D721Med (cell line): ENCODE data around the gene MALT1.

Experiments
- DNase-seq: peaks from one replicate; pipeline ENCODE4 v3.0.0; 2011; ENCODE audit warnings: low spot score; ENCODE audit not compliant: insufficient read length
- FAIRE-seq: peaks from 2 replicates; lab custom pipeline; 2011; peaks lifted over from hg19 to GRCh38; lab: Jason Lieb, UNC
- CTCF ChIP-seq: IDR thresholded peaks from 2 replicates; pipeline ENCODE4 v1.5.1; 2012; ENCODE audit warnings: mild to moderate bottlenecking, control low read depth; ENCODE audit not compliant: insufficient read depth; ENCODE audit errors: missing control alignments

MALT1 gene

GRCh38 chr18:58784601-58785137, 113.4 kb downstream of the MALT1 start:
- DNase-seq, result no peak
- no peak for TF ChIP-seq CTCF
- FAIRE-seq, result no peak

DNA sequence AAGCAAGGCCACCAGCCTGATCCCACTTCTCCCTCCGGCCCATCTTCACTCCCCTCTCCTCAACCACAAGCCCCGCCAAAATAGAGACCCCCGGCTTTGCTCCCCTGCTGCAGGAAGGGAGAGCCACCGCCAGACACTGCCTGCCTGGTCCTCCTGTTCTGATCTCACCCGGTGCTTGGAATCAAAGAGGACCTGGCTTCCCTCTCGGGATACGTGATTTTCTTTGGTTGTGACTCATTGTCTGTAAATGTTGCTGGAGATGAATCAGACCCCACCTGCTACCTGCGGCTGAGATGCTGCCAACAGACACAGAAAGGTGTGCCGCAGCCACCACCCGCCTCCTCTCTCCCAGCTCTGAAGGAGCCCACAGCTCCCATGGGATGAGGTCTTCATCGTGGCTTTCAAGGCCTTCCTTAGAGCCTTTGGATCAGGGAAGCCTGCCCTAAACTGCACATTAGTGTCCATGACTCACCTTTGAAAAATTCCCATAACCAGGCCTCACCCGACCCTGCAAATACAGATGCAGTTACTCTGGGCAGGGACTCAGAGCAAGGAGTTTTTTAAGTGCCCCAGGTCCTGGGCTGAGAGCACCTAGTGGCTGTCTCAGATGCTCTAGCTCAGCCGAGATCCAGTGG, 114.0 kb downstream of the MALT1 start:
- no peak for DNase-seq
- no peak for TF ChIP-seq CTCF
- FAIRE-seq, result peak; percentile 53

- FAIRE-seq (peak; percentile 56), DNase-seq (no peak)
- TF ChIP-seq CTCF, result no peak
Measured at GRCh38 chr18:58785870-58786269, 114.6 kb downstream of the MALT1 start.

- peak; percentile 41 for FAIRE-seq
- TF ChIP-seq CTCF, result no peak
- DNase-seq, result no peak
Measured at GRCh38 chr18:58787536-58788149, 116.4 kb downstream of the MALT1 start.

GRCh38 chr18:58788470-58788869, 117.2 kb downstream of the MALT1 start:
- DNase-seq (no peak), FAIRE-seq (no peak)
- TF ChIP-seq CTCF, result no peak

GRCh38 chr18:58788971-58789875, 118.0 kb downstream of the MALT1 start:
- no peak for TF ChIP-seq CTCF
- DNase-seq (no peak), FAIRE-seq (peak; percentile 95)
